Suppressor macrophage treated with lipopolysaccharide for 1 hour (primary cell): ENCODE results near the gene SLC28A1.
A peak's percentile ranks its signal among the peaks of the same experiment; 100 is the strongest.

Experiments used
- DNase-seq, 3 donors: peaks; one replicate each; pipeline ENCODE4 v3.0.0-alpha.2; 2020 to 2022

Gene SLC28A1

GRCh38 chr15:84883916-84884781 is at the start of gene SLC28A1:
TSS of gene SLC28A1 (plus strand) at chr15:84884662. CDS start at chr15:84887761, 3,099 bp downstream.
- DNase-seq: no peak

GRCh38 chr15:84834969-84835368 is 49.5 kb upstream of the SLC28A1 start:
- no peak for DNase-seq

- DNase-seq: peak in 1 of 3 donors; percentile 21
Measured at GRCh38 chr15:84835661-84836337, 48.7 kb upstream of the SLC28A1 start.

GRCh38 chr15:84836844-84837243 is 47.6 kb upstream of the SLC28A1 start:
- peak; percentile 60 to 70 (median 66) for DNase-seq

- no peak for DNase-seq
Measured at GRCh38 chr15:84839714-84840113, 44.7 kb upstream of the SLC28A1 start.

- no peak for DNase-seq
Measured at GRCh38 chr15:84840255-84840654, 44.2 kb upstream of the SLC28A1 start.

- peak; percentile 61 to 77 (median 76) for DNase-seq
Measured at GRCh38 chr15:84840741-84841429, 43.6 kb upstream of the SLC28A1 start.

- no peak for DNase-seq
Measured at GRCh38 chr15:84842781-84843180, 41.7 kb upstream of the SLC28A1 start.

GRCh38 chr15:84844964-84845363 is 39.5 kb upstream of the SLC28A1 start:
- no peak for DNase-seq

GRCh38 chr15:84845631-84846030 is 38.8 kb upstream of the SLC28A1 start:
- DNase-seq: peak; percentile 63 to 69 (median 65)

GRCh38 chr15:84846269-84846668 is 38.2 kb upstream of the SLC28A1 start:
- no peak for DNase-seq

- DNase-seq: no peak
Measured at GRCh38 chr15:84847382-84847781, 37.1 kb upstream of the SLC28A1 start.

GRCh38 chr15:84852212-84852611 is 32.2 kb upstream of the SLC28A1 start:
- DNase-seq: no peak

GRCh38 chr15:84855136-84855535 is 29.3 kb upstream of the SLC28A1 start:
- no peak for DNase-seq

GRCh38 chr15:84855765-84856164 is 28.7 kb upstream of the SLC28A1 start:
- no peak for DNase-seq

- DNase-seq: no peak
Measured at GRCh38 chr15:84856731-84857417, 27.6 kb upstream of the SLC28A1 start.

- DNase-seq: no peak
Measured at GRCh38 chr15:84857418-84858004, 27.0 kb upstream of the SLC28A1 start.

- no peak for DNase-seq
Measured at GRCh38 chr15:84858231-84858630, 26.2 kb upstream of the SLC28A1 start.

- DNase-seq: no peak
Measured at GRCh38 chr15:84859144-84859543, 25.3 kb upstream of the SLC28A1 start.

- DNase-seq: no peak
Measured at GRCh38 chr15:84859651-84860050, 24.8 kb upstream of the SLC28A1 start.

- no peak for DNase-seq
Measured at GRCh38 chr15:84861781-84862180, 22.7 kb upstream of the SLC28A1 start.

- DNase-seq: no peak
Measured at GRCh38 chr15:84862214-84862975, 22.1 kb upstream of the SLC28A1 start.
